GM21619 (cell line): ENCODE measurements around the gene TUBB3.

Source experiments
- ATAC-seq: cut with Tn5 transposase; IDR thresholded peaks from one replicate; pipeline ENCODE4 v1.9.1; 2021; ENCODE audit not compliant: unreplicated experiment

TUBB3 gene

DNA sequence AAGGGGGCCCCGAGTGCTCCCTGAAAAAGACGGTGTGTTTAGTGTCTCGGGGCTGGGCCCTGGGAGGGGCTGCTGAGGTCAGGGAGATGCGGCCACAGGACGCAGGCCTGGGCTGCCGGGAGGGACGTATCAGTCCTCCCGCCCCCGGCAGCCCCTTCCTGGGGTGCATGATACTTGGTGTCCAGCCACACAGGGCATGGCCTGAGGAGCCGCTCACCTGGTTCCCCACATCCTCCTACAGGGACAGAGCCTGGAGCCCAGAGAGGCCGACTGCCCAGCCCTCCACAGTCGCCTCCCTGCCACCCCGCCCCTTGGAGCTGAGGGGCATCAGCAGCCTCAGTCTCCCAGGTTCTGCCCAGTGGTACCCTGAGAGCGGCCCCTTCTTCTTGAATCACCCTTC, 13.4 kb downstream of the TUBB3 start:
- no peak for ATAC-seq

DNA sequence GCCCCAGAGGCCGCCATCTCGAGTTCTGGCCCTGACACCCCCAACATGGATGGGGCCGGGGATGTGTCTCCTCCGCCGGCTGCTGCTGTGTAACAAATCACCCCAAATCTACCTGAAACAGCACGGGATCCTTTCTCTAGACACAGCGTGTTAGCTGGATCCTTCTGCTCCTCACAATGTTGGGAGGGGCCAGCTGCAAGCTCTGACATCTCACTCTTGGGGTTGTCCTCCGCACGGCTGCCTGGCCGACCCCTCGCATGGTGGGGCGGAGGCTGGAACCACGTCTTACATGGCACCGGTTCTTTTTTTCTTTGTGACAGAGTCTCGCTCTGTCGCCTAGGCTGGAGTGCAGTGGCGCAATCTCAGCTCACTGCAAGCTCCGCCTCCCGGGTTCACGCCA, 13.8 kb downstream of the TUBB3 start:
- no peak for ATAC-seq

DNA sequence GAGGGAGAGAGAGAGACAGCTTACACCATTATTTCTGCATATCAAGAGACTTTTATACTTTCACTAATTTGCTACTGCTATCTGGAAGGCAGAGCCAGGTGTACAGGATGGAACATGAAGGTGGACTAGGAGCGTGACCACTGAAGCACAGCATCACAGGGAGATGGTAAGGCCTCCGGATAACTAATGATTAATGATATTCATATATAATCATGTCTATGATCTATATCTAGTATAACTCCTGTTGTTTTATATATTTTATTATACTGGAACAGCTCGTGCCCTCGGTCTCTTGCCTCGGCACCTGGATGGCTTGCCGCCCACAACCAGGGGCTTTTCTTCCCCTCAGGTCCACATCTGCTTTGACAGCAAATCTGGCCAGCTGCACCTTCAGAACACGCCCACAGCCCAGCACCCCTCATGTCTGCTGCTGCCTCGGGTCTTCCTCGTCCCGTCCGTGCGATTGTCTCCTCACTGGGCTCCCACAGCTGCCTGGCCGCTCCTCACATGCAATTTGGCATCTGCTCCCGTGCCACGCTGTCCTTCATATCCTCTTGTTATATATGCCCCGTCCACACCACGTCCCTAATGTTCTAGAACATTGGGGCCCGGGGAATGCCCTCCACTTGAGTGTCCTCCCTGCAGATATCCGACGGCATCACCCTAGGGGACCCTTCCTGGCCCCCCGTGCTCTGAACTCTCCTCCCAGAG, 15.2 kb downstream of the TUBB3 start:
- no peak for ATAC-seq

DNA sequence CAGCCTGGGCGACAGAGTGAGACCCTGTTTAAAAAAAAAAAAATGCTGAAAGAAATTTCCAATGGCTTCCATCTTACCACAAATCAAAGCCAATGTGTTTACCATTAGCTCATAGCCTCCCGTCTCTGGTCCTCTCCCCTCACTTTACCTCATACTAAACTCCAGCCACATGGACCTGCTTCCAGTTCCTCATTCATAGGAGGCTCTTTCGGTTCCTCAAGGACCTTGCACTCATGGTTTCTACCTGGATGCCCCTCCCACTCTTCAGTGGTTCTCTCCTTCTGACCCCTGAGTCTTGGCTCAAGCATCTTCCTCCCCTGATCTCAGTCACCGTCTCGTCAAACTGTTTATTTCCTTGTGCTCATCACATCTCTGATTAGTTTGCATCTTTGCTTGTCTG, 21.6 kb downstream of the TUBB3 start:
- ATAC-seq, result no peak

DNA sequence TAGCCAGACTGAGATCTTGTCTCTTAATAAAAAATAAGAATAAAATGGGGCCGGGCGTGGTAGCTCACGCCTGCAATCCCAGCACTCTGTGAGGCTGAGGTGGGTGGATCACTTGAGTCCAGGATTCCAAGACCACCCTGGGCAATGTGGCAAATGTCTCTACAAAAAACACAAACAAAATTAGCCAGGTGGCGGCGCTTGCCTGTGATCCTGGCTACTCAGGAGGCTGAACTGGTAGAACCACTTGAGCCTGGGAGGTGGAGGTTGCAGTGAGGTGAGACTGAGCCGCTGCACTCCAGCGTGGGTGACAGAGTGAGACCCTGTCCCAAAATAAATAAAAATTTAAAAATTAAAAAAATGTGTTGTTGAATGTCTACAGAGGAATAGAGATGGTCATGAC, 22.5 kb downstream of the TUBB3 start:
- no peak for ATAC-seq

DNA sequence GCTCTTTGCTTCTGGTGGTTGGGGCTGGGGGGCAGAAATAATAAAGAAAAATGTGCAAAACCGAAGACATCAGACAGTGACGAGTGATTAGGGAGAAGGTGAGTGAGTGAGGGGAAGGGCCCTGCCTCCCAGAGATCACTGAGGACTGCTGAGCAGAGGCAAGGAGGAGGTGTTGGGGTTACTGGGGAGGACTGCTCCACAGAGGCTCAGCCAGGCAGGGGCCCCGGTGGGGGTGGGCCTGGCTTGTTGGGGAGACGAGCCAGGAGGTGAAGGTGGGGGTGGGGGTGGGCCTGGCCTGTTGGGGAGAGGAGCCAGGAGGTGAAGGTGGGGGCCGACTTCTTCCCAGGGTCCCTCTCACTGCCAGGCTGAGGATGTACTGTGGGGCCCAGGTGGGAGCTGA, 23.4 kb downstream of the TUBB3 start:
- ATAC-seq, result no peak

DNA sequence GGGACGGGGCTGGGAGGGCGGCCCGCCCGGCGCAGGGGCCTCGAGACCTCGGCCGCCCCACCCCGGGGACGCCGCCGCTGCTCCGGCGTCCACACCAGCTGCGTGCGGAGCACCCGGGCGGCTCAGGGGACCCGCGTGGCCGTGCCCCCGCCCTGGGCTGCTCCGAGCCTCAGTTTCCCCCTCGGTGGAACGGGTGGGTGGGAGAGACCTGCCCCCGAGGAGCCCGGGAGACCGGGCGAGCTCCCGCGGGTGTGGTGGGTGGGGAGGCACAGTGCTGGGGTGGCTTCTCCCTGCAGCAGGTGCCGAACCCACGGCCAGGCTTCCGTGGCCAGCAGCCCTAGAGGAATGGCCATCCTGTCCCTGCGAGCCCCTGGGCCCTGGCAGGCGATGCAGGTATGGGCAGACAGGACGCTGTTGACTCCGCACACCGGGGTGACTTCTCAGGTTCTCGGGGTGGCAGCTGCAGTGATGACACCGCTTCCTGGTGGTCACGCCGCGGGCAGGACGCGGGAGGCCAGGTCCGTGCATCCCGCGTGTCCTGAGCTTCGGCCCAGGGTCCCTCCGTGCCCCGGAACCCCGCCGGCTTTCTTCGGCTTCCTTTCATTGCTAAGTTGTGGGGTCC, 26.1 kb downstream of the TUBB3 start:
- no peak for ATAC-seq

DNA sequence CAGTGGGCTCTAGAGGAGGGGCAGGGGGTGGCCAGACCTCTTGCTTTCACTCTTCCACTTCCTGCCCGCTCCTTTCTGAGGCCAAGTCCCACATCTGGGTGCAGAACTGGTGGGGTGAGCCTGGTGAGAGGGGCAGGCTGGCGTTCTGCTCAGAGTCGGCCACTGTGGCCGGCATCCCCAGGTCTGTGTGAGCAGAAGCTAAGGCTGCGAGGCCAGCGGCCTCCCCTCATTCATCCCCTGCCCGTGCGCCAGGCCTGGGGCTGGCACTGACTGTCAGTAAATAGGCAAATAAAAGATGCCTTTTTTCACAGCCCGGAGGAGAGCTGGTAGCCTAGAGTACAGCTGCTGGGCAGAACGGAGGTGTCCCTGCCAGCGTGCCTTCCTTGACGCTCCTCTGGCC, 26.6 kb downstream of the TUBB3 start:
- ATAC-seq, result no peak

DNA sequence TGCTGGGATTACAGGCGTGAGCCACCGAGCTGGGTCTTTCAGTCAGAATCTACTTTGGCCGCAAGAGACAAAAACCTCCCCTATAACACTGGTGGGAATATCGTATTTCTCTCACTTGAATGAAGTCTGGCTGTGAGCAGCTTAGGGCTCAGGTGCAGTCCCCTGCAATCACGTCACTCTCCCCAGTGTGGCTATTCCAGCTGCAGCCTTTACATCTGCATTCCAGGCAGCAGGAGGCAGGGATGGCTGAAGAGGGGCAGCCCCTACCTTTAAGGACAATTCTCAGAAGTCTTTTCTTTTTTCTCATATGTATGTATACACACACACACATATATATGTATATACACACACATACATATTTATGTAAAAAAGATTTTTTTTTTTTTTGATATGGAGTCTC, 28.4 kb downstream of the TUBB3 start:
- no peak for ATAC-seq

DNA sequence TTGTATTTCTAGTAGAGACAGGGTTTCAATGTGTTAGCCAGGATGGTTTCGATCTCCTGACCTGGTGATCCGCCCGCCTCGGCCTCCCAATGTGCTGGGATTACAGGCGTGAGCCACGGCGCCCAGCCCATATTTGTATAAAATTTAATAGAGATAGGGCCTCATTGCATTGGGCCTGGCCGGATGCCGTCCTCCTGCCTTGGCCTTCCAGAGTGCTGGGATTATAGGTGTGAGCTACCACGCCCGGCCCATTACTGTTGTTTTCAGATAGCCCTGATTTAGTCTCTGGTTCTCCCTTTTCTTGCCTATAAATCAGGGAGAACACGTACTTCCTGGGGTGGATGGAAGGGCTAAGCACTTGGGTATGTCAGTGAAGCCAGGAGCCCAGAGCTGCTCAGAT, 28.9 kb downstream of the TUBB3 start:
- ATAC-seq, result no peak

DNA sequence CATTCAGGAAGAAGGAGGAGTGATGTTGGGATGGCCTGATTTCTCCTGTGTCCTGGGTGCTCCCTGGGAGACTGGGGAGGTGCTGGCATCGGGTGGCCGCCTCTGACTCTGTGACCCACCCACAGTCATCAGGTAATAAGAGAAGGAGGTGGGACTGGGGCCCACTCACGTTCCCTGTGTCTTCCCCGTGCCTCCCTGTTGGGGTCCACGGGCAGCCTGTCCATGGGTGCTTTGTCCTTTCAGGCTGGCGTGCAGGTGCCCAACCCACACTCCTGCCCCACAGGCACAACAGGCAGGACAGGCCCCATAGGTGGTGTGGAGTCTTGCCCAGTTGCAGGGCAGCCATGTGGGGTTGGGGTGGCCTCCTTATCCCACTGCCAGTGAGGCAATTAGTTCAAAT, 29.4 kb downstream of the TUBB3 start:
- no peak for ATAC-seq

DNA sequence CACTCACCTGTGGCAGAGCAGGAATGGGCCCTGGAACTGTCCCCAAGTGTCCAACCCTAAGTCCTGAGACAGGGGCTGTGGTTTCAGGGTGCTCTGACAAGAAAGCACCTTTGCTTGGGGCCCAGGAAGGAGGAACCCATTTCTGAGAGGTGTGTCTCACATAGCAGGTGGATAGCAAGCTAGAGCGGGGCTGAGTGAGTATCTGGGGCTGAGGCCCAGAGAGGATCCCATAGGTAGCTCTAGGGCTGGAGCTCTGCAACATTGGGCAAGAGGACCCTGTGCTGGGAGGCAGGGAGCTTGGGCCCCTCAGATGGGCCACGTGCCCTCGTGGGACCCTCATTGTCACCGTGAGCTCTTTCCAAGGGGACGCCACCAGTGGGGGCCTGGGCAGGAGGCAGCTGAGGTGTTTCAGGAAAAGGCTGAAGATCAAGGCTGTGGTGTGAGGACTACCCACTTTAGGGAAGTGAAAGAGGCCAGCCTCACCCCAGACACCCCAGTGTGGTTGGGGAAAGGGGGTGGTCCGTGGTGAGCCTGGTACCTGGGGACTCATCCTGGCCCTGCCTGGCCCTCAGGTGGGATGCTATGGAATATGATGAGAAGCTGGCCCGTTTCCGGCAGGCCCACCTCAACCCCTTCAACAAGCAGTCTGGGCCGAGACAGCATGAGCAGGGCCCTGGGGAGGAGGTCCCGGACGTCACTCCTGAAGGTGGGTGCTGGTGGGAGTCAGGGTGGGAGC, 30.7 kb downstream of the TUBB3 start:
- peak; percentile 62 for ATAC-seq

DNA sequence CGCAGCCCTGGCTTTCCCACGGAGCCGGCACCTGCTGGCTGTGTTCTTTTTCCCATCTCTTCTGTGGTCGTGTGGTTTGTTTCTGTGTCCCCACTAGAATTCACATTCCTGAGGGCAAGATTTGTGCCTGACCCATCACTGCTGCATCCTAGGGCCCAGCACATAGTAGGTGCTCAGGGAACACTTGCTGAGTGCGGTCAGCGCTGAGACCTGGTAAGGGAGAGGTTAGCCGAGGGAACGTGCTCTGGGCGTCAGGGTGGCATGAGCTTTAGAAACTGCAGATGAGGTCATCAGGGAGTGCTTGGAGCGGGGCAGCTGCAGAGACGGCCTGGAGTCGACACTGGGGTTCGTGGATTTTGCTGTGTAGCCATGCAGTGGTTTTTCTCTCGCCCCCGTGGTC, 31.3 kb downstream of the TUBB3 start:
- no peak for ATAC-seq

DNA sequence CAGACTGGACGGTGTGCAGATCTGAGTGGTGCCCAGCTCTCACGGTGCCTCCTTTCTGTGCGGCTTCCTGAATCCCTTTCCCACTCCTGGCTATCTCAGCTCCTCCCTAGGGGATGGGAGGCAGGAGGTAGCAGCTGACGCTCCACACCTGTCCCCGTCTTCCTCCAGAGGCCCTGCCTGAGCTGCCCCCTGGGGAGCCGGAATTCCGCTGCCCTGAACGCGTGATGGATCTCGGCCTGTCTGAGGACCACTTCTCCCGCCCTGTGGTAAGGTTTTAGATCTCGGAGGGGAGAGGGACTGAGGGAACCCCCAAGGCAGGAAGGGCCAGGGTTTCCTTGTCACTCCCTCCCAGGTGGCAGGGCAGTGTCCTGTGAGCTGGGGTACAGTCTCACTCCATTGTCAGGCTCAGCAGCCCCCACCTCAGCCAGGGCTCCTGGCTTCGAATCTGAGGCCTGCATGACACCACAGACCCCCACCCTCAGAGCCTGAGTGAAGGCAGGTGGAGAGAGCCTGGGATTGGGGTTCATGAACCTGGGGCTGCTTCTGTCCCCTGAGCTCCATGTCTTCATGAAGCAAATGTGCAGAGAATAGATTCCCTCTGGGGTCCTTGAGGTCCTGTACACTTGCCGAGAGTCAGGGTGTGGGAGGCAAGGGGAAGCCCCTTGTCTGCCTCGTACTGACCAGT, 32.0 kb downstream of the TUBB3 start:
- ATAC-seq, result no peak

DNA sequence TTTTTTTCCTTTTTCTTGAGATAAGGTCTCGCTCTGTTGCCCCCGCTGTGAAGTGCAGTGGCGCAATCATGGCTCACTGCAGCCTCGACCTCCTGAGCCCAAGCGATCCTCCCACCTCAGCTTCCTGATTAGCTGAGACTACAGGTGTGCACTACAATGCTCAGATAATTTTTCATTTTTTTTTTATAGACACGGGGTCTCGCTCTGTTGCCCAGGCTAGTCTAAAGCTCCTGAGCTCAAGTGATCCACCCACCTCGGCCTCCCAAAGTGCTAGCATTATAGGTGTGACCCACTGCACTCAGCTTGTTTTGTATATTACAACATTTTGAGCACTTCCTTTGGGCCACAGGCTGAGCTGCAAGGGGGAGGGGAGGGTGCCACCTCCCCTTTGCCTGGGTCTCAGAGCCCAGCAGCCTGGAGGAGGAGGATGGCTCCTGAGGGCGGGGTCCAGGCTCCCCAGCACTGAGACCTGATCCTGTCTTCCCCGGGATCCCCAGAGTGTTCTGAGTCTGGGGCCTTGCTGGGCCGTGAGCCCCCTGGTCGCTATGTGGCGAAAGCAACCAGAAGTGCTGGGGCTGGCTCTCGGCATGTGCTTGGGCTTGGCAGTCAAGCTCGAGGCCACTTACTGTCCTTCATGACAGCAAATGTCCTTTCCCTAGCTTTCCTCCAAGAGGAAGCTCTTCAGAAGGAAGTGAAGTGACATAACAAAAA, 33.5 kb downstream of the TUBB3 start:
- ATAC-seq, result no peak

DNA sequence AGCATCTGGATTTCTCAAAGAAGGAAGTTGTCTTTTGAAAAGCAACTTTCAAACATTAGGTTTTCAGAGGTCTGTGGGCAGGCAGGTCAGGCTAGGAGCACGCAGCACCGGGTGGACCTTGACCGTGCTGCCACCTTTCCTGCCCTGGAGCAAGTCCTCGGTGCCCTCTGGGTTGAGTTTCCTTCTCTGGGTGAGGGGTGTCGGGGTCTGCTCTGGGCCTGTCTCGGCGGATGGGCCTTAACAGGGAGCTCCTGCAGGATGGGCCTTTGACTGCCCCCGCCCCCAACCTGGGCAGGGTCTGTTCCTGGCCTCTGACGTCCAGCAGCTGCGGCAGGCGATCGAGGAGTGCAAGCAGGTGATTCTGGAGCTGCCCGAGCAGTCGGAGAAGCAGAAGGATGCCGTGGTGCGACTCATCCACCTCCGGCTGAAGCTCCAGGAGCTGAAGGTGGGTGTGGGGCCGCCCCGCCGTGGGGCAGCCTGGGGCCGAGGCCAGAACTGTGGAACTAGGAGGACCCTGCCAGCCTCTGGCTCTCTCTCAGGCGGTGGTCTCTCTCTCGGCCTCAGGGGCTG, 34.2 kb downstream of the TUBB3 start:
- ATAC-seq, result no peak

DNA sequence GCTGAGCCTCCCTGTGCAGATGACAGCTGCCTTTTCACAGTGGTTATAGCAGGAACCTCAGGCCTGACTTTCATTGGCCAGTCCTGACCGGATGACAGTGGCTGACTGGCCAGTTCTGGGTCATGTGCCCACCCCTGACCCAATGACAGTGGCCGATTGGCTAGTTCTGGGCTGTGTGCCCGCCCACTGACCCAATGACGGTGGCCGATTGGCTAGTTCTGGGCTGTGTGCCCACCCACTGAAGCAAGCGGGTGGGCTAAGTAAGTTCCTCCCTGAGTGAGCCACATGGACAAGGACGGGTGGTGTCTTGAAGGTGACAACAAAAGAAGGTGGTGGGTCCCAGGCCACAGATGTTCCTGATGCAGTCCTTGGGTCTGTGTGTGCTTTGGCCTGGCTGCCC, 34.9 kb downstream of the TUBB3 start:
- ATAC-seq, result no peak

DNA sequence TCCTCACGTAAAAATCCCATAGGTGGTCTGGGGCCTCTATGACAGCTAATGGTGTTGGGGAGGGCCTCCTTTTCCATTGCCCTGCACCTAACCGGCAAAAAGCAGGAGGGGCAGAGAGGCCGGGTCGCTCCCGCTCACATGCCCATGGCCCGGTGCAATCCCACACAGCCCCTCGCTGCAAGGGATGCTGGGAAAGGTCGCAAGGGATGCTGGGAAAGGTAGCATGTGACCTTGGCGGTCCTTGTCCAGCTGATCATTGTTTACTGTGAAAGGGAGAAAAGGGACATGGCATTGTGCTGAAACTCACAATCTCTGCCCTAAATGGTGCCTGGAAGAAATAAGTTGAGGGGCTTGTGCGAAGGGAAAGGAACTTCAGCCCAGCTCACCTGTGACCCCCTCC, 35.5 kb downstream of the TUBB3 start:
- ATAC-seq, result no peak

DNA sequence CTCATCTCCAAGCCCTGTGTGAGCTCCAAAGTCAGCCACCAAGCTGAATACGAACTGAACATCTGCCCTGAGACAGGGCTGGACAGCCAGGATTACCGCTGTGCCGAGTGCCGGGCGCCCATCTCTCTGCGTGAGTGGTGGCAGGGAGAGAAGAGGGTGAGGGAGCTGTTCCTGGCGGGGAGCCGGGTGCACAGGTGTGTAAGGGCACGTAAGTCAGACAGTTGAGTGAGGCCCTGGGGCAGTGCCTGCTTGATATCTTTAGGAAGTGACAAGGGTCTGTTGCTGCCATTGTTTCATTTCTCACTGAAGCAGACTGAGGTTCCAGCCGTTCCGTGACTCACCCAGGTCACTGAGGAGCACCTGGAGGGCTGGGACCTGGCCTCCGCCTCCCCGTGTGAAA, 37.8 kb downstream of the TUBB3 start:
- no peak for ATAC-seq

DNA sequence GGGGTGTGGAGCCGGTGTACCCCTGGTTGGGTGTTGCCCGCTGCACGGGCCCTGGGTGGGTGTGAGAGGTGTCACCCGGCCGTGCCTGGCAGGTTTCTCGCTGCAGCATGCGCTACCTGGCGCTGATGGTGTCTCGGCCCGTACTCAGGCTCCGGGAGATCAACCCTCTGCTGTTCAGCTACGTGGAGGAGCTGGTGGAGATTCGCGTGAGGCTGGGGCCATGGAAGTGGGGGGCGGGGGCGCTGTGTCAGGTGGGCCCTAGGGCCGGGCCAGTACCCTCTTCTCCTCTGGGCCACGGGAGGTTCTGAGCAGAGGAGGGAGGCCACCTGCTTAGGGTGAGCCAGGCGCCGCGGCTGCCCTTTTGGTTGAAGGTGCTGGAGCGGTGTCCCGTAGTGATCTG, 38.8 kb downstream of the TUBB3 start:
- no peak for ATAC-seq
